Measurements from ENCODE around the gene B3GAT1. TPM values are rescaled to one million over a fixed set of nuclear protein-coding genes. Genes with fewer than 3 reads are reported as not detected.

B3GAT1 gene
- total and polyA plus RNA-seq, 2 experiments from 2014 or later, result 4.8 to 28.3 TPM

DNA sequence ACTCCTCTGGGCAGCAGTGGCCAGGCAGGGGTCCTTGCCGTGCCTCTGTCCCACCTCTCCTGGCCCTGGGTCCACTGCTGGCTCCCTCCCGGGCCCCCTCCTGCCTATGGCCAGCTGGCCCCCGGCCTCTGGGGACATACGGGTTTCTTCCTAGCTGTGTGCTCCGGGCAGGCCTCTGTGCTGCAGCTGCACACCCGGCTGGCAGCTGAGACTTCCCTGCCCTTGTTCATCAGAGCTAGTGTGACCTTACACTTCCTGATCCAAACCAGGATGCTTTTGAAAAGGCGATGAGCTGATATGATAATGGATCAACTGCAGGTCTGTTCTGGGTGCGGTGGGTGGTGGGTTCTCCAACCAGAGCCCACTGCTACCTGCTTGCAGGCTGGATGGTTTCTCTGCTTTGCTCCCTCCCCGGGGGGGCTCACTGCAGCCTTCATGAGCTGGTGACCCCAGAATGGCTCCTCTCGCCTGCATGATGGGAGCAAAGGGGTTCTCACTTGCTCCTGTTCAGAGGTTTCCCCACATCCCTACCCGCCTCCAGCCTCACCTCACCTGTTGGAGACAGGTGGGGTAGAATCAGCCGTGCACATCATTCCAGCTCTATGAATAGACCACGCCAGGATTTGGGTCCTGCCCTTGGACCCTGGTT is 13.3 kb downstream of the B3GAT1 start:
- Histone ChIP-seq H4K20me1 (replicated peaks; ENCODE audit: insufficient read depth) (peaks cover 23% of the 10 kb centered on the region; the same call in 1 of the 2 replicates), H3K79me2 (replicated peaks; ENCODE audit: insufficient read depth) (peaks cover 49% of the 10 kb centered on the region), H3K27ac (ENCODE audit: low read depth) (no peak overlapping the region), H3K4me1 (ENCODE audit: insufficient read depth) (no peaks in the 10 kb centered on the region), H3F3A (replicated peaks; ENCODE audit: low read depth) (no peaks in the 10 kb centered on the region), H3K9me2 (ENCODE audit: insufficient read depth) (peaks cover 4% of the 10 kb centered on the region; the same call in 1 of the 2 replicates), H3K4me3 (no peak overlapping the region), H3K4me2 (no peak overlapping the region), H3K27me3 (ENCODE audit: insufficient read depth) (no peaks in the 10 kb centered on the region), H3K36me3 (ENCODE audit: insufficient read depth) (no peaks in the 10 kb centered on the region), H2AFZ (no peak overlapping the region)
- Mint-ChIP-seq H3K4me1 (peaks cover 15% of the 10 kb centered on the region), H3K27me3 (ENCODE audit: insufficient read depth, low read depth, poor library complexity) (peaks cover 5% of the 10 kb centered on the region), H3K27ac (no peak overlapping the region), H3K36me3 (ENCODE audit: low read depth) (peaks cover 15% of the 10 kb centered on the region; the same call in 2 of the 3 replicates), H3K4me3 (no peak overlapping the region), H3K9me3 (peaks cover 3% of the 10 kb centered on the region; the same call in 2 of the 3 replicates)
- ATAC-seq, result no peak
- no peak for DNase-seq (ENCODE audit: low spot score)
- TF ChIP-seq ZNF331 (CRISPR knock-in tag; IDR thresholded peaks at IDR 0.05; ENCODE audit: low read depth), result no peak
- TF ChIP-seq CREB1 (CRISPR knock-in tag; IDR thresholded peaks at IDR 0.05; ENCODE audit: low read depth), result no peak
- no peak for TF ChIP-seq JUNB (IDR thresholded peaks at IDR 0.05; ENCODE audit: unreplicated experiment)
- TF ChIP-seq, protein P1, sequence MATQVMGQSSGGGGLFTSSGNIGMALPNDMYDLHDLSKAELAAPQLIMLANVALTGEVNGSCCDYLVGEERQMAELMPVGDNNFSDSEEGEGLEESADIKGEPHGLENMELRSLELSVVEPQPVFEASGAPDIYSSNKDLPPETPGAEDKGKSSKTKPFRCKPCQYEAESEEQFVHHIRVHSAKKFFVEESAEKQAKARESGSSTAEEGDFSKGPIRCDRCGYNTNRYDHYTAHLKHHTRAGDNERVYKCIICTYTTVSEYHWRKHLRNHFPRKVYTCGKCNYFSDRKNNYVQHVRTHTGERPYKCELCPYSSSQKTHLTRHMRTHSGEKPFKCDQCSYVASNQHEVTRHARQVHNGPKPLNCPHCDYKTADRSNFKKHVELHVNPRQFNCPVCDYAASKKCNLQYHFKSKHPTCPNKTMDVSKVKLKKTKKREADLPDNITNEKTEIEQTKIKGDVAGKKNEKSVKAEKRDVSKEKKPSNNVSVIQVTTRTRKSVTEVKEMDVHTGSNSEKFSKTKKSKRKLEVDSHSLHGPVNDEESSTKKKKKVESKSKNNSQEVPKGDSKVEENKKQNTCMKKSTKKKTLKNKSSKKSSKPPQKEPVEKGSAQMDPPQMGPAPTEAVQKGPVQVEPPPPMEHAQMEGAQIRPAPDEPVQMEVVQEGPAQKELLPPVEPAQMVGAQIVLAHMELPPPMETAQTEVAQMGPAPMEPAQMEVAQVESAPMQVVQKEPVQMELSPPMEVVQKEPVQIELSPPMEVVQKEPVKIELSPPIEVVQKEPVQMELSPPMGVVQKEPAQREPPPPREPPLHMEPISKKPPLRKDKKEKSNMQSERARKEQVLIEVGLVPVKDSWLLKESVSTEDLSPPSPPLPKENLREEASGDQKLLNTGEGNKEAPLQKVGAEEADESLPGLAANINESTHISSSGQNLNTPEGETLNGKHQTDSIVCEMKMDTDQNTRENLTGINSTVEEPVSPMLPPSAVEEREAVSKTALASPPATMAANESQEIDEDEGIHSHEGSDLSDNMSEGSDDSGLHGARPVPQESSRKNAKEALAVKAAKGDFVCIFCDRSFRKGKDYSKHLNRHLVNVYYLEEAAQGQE (IDR thresholded peaks at IDR 0.05; ENCODE audit: unreplicated experiment), result no peak
- TF ChIP-seq, protein P2, sequence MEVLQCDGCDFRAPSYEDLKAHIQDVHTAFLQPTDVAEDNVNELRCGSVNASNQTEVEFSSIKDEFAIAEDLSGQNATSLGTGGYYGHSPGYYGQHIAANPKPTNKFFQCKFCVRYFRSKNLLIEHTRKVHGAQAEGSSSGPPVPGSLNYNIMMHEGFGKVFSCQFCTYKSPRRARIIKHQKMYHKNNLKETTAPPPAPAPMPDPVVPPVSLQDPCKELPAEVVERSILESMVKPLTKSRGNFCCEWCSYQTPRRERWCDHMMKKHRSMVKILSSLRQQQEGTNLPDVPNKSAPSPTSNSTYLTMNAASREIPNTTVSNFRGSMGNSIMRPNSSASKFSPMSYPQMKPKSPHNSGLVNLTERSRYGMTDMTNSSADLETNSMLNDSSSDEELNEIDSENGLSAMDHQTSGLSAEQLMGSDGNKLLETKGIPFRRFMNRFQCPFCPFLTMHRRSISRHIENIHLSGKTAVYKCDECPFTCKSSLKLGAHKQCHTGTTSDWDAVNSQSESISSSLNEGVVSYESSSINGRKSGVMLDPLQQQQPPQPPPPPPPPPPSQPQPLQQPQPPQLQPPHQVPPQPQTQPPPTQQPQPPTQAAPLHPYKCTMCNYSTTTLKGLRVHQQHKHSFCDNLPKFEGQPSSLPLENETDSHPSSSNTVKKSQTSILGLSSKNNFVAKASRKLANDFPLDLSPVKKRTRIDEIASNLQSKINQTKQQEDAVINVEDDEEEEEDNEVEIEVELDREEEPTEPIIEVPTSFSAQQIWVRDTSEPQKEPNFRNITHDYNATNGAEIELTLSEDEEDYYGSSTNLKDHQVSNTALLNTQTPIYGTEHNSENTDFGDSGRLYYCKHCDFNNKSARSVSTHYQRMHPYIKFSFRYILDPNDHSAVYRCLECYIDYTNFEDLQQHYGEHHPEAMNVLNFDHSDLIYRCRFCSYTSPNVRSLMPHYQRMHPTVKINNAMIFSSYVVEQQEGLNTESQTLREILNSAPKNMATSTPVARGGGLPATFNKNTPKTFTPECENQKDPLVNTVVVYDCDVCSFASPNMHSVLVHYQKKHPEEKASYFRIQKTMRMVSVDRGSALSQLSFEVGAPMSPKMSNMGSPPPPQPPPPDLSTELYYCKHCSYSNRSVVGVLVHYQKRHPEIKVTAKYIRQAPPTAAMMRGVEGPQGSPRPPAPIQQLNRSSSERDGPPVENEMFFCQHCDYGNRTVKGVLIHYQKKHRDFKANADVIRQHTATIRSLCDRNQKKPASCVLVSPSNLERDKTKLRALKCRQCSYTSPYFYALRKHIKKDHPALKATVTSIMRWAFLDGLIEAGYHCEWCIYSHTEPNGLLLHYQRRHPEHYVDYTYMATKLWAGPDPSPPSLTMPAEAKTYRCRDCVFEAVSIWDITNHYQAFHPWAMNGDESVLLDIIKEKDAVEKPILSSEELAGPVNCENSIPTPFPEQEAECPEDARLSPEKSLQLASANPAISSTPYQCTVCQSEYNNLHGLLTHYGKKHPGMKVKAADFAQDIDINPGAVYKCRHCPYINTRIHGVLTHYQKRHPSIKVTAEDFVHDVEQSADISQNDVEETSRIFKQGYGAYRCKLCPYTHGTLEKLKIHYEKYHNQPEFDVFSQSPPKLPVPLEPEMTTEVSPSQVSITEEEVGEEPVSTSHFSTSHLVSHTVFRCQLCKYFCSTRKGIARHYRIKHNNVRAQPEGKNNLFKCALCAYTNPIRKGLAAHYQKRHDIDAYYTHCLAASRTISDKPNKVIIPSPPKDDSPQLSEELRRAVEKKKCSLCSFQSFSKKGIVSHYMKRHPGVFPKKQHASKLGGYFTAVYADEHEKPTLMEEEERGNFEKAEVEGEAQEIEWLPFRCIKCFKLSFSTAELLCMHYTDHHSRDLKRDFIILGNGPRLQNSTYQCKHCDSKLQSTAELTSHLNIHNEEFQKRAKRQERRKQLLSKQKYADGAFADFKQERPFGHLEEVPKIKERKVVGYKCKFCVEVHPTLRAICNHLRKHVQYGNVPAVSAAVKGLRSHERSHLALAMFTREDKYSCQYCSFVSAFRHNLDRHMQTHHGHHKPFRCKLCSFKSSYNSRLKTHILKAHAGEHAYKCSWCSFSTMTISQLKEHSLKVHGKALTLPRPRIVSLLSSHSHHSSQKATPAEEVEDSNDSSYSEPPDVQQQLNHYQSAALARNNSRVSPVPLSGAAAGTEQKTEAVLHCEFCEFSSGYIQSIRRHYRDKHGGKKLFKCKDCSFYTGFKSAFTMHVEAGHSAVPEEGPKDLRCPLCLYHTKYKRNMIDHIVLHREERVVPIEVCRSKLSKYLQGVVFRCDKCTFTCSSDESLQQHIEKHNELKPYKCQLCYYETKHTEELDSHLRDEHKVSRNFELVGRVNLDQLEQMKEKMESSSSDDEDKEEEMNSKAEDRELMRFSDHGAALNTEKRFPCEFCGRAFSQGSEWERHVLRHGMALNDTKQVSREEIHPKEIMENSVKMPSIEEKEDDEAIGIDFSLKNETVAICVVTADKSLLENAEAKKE (CRISPR knock-in tag; IDR thresholded peaks at IDR 0.05), result no peak
- TF ChIP-seq, protein P3, sequence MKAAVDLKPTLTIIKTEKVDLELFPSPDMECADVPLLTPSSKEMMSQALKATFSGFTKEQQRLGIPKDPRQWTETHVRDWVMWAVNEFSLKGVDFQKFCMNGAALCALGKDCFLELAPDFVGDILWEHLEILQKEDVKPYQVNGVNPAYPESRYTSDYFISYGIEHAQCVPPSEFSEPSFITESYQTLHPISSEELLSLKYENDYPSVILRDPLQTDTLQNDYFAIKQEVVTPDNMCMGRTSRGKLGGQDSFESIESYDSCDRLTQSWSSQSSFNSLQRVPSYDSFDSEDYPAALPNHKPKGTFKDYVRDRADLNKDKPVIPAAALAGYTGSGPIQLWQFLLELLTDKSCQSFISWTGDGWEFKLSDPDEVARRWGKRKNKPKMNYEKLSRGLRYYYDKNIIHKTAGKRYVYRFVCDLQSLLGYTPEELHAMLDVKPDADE (IDR thresholded peaks at IDR 0.05), result no peak
- TF ChIP-seq, protein P4, sequence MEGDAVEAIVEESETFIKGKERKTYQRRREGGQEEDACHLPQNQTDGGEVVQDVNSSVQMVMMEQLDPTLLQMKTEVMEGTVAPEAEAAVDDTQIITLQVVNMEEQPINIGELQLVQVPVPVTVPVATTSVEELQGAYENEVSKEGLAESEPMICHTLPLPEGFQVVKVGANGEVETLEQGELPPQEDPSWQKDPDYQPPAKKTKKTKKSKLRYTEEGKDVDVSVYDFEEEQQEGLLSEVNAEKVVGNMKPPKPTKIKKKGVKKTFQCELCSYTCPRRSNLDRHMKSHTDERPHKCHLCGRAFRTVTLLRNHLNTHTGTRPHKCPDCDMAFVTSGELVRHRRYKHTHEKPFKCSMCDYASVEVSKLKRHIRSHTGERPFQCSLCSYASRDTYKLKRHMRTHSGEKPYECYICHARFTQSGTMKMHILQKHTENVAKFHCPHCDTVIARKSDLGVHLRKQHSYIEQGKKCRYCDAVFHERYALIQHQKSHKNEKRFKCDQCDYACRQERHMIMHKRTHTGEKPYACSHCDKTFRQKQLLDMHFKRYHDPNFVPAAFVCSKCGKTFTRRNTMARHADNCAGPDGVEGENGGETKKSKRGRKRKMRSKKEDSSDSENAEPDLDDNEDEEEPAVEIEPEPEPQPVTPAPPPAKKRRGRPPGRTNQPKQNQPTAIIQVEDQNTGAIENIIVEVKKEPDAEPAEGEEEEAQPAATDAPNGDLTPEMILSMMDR (conservative IDR thresholded peaks at IDR 0.05; ENCODE audit: low read depth in 2 of 2), result no peak
- no peak for TF ChIP-seq POLR2AphosphoS5 (IDR thresholded peaks at IDR 0.05; ENCODE audit: low read depth)
- no peak for TF ChIP-seq STAT1 (IDR thresholded peaks at IDR 0.05; ENCODE audit: unreplicated experiment)
- no peak for TF ChIP-seq EZH2 (IDR thresholded peaks at IDR 0.05; ENCODE audit: low read depth, unreplicated experiment)
